ENCODE results near the gene ANAPC13.

ANAPC13 gene

GRCh38 chr3:134472831-134473230 is 13.0 kb downstream of the ANAPC13 start:
- Histone ChIP-seq H3K27ac (ENCODE audit: low read depth, low read length) (no peak overlapping the region), H3K14ac (ENCODE audit: low read length) (peak overlapping the region; percentile 46), H4K12ac (ENCODE audit: low read depth, low read length) (no peak overlapping the region), H3K79me2 (ENCODE audit: control insufficient read depth, insufficient read depth, low read length, poor library complexity) (peaks cover 3% of the 10 kb centered on the region), H3K27me3 (ENCODE audit: insufficient read depth, low read length) (no peaks in the 10 kb centered on the region), H2AK5ac (ENCODE audit: low read length) (peak overlapping the region; percentile 73), H2BK120ac (ENCODE audit: insufficient read depth, low read length, poor library complexity) (peak overlapping the region; percentile 36), H3K4me2 (ENCODE audit: low read length) (no peak overlapping the region), H3K4me1 (ENCODE audit: control insufficient read depth in 1 of 2, insufficient read depth in 2 of 2, low read length in 2 of 2) (peaks cover 6 to 22% of the 10 kb centered on the region in 2 experiments), H3K23ac (ENCODE audit: low read length) (no peak overlapping the region), H2AFZ (ENCODE audit: insufficient read depth, low read length, poor library complexity) (no peak overlapping the region), H3K18ac (ENCODE audit: low read length) (no peak overlapping the region), H3K4me3 (ENCODE audit: low read depth, low read length) (no peak overlapping the region), H3K36me3 (ENCODE audit: control insufficient read depth in 1 of 2, insufficient read depth in 2 of 2, low read length in 2 of 2) (peaks cover 0 to 2% of the 10 kb centered on the region in 2 experiments), H2BK12ac (ENCODE audit: low read length) (peak overlapping the region; percentile 23), H4K91ac (ENCODE audit: low read depth, low read length) (peak overlapping the region; percentile 39), H4K8ac (ENCODE audit: low read depth, low read length) (no peak overlapping the region), H3K79me1 (ENCODE audit: low read length) (peaks cover 18% of the 10 kb centered on the region), H2BK5ac (ENCODE audit: low read depth, low read length, poor library complexity) (no peak overlapping the region), H3K4ac (ENCODE audit: low read depth, low read length) (no peak overlapping the region), H3K9ac (ENCODE audit: low read length) (no peak overlapping the region), H3K9me3 (ENCODE audit: insufficient read depth, low read depth, low read length) (no peaks in the 10 kb centered on the region)
- DNase-seq = no peak
- no CpG with 5 or more reads among the region's 6 CpGs for WGBS (ENCODE audit: extremely low coverage, insufficient coverage, insufficient read length)

- Histone ChIP-seq H3K79me1 (ENCODE audit: low read length) (peaks cover 16% of the 10 kb centered on the region), H3K9ac (ENCODE audit: low read length) (no peak overlapping the region), H3K4me3 (ENCODE audit: low read depth, low read length) (no peak overlapping the region), H2AK5ac (ENCODE audit: low read length) (no peak overlapping the region), H2BK120ac (ENCODE audit: insufficient read depth, low read length, poor library complexity) (peak overlapping the region; percentile 1), H3K14ac (ENCODE audit: low read length) (no peak overlapping the region), H2BK5ac (ENCODE audit: low read depth, low read length, poor library complexity) (no peak overlapping the region), H2AFZ (ENCODE audit: insufficient read depth, low read length, poor library complexity) (no peak overlapping the region), H3K4ac (ENCODE audit: low read depth, low read length) (no peak overlapping the region), H3K18ac (ENCODE audit: low read length) (no peak overlapping the region), H4K8ac (ENCODE audit: low read depth, low read length) (no peak overlapping the region), H2BK12ac (ENCODE audit: low read length) (peak overlapping the region; percentile 2), H3K27ac (ENCODE audit: low read depth, low read length) (no peak overlapping the region), H3K27me3 (ENCODE audit: insufficient read depth, low read length) (no peaks in the 10 kb centered on the region), H3K4me2 (ENCODE audit: low read length) (no peak overlapping the region), H3K79me2 (ENCODE audit: control insufficient read depth, insufficient read depth, low read length, poor library complexity) (peaks cover under 1% of the 10 kb centered on the region), H4K12ac (ENCODE audit: low read depth, low read length) (no peak overlapping the region), H3K9me3 (ENCODE audit: insufficient read depth, low read depth, low read length) (no peaks in the 10 kb centered on the region), H3K4me1 (ENCODE audit: control insufficient read depth in 1 of 2, insufficient read depth in 2 of 2, low read length in 2 of 2) (peaks cover 2 to 18% of the 10 kb centered on the region in 2 experiments), H3K36me3 (ENCODE audit: control insufficient read depth in 1 of 2, insufficient read depth in 2 of 2, low read length in 2 of 2) (peaks cover 0 to 2% of the 10 kb centered on the region in 2 experiments), H4K91ac (ENCODE audit: low read depth, low read length) (peak overlapping the region; percentile 12), H3K23ac (ENCODE audit: low read length) (no peak overlapping the region)
- no peak for DNase-seq
- WGBS (ENCODE audit: extremely low coverage, insufficient coverage, insufficient read length) = no CpG with 5 or more reads among the region's 8 CpGs
Measured at GRCh38 chr3:134471521-134472193, 14.1 kb downstream of the ANAPC13 start.

- Histone ChIP-seq H2AFZ (ENCODE audit: insufficient read depth, low read length, poor library complexity) (no peak overlapping the region), H4K8ac (ENCODE audit: low read depth, low read length) (no peak overlapping the region), H3K27me3 (ENCODE audit: insufficient read depth, low read length) (no peaks in the 10 kb centered on the region), H3K79me2 (ENCODE audit: control insufficient read depth, insufficient read depth, low read length, poor library complexity) (peaks cover 2% of the 10 kb centered on the region), H3K18ac (ENCODE audit: low read length) (no peak overlapping the region), H3K9ac (ENCODE audit: low read length) (no peak overlapping the region), H3K36me3 (ENCODE audit: control insufficient read depth in 1 of 2, insufficient read depth in 2 of 2, low read length in 2 of 2) (peaks cover 0 to 2% of the 10 kb centered on the region in 2 experiments), H3K79me1 (ENCODE audit: low read length) (peaks cover 17% of the 10 kb centered on the region), H2BK5ac (ENCODE audit: low read depth, low read length, poor library complexity) (no peak overlapping the region), H3K9me3 (ENCODE audit: insufficient read depth, low read depth, low read length) (no peaks in the 10 kb centered on the region), H3K27ac (ENCODE audit: low read depth, low read length) (no peak overlapping the region), H3K4me1 (ENCODE audit: control insufficient read depth in 1 of 2, insufficient read depth in 2 of 2, low read length in 2 of 2) (peaks cover 11 to 15% of the 10 kb centered on the region in 2 experiments), H2BK12ac (ENCODE audit: low read length) (no peak overlapping the region), H3K23ac (ENCODE audit: low read length) (no peak overlapping the region), H3K4me3 (ENCODE audit: low read depth, low read length) (no peak overlapping the region), H4K12ac (ENCODE audit: low read depth, low read length) (no peak overlapping the region), H2AK5ac (ENCODE audit: low read length) (no peak overlapping the region), H3K4me2 (ENCODE audit: low read length) (no peak overlapping the region), H2BK120ac (ENCODE audit: insufficient read depth, low read length, poor library complexity) (no peak overlapping the region), H4K91ac (ENCODE audit: low read depth, low read length) (no peak overlapping the region), H3K4ac (ENCODE audit: low read depth, low read length) (no peak overlapping the region), H3K14ac (ENCODE audit: low read length) (no peak overlapping the region)
- no peak for DNase-seq
- no CpG with 5 or more reads among the region's 4 CpGs for WGBS (ENCODE audit: extremely low coverage, insufficient coverage, insufficient read length)
Measured at GRCh38 chr3:134468519-134468918, 17.3 kb downstream of the ANAPC13 start.

- Histone ChIP-seq H3K9me3 (ENCODE audit: insufficient read depth, low read depth, low read length) (no peaks in the 10 kb centered on the region), H3K14ac (ENCODE audit: low read length) (no peak overlapping the region), H4K91ac (ENCODE audit: low read depth, low read length) (no peak overlapping the region), H3K23ac (ENCODE audit: low read length) (no peak overlapping the region), H4K8ac (ENCODE audit: low read depth, low read length) (no peak overlapping the region), H3K4me3 (ENCODE audit: low read depth, low read length) (no peak overlapping the region), H2BK12ac (ENCODE audit: low read length) (no peak overlapping the region), H3K4me2 (ENCODE audit: low read length) (no peak overlapping the region), H3K4ac (ENCODE audit: low read depth, low read length) (no peak overlapping the region), H4K12ac (ENCODE audit: low read depth, low read length) (no peak overlapping the region), H2AFZ (ENCODE audit: insufficient read depth, low read length, poor library complexity) (no peak overlapping the region), H3K27me3 (ENCODE audit: insufficient read depth, low read length) (no peaks in the 10 kb centered on the region), H3K4me1 (ENCODE audit: control insufficient read depth in 1 of 2, insufficient read depth in 2 of 2, low read length in 2 of 2) (peaks cover 17 to 20% of the 10 kb centered on the region in 2 experiments), H3K9ac (ENCODE audit: low read length) (no peak overlapping the region), H2BK5ac (ENCODE audit: low read depth, low read length, poor library complexity) (no peak overlapping the region), H2AK5ac (ENCODE audit: low read length) (no peak overlapping the region), H3K18ac (ENCODE audit: low read length) (no peak overlapping the region), H3K79me2 (ENCODE audit: control insufficient read depth, insufficient read depth, low read length, poor library complexity) (peaks cover 2% of the 10 kb centered on the region), H2BK120ac (ENCODE audit: insufficient read depth, low read length, poor library complexity) (no peak overlapping the region), H3K79me1 (ENCODE audit: low read length) (peaks cover 20% of the 10 kb centered on the region), H3K36me3 (ENCODE audit: control insufficient read depth in 1 of 2, insufficient read depth in 2 of 2, low read length in 2 of 2) (no peaks in the 10 kb centered on the region), H3K27ac (ENCODE audit: low read depth, low read length) (no peak overlapping the region)
- no CpG with 5 or more reads among the region's 1 CpG for WGBS (ENCODE audit: extremely low coverage, insufficient coverage, insufficient read length)
- DNase-seq = no peak
Measured at GRCh38 chr3:134466331-134466730, 19.5 kb downstream of the ANAPC13 start.

Data from trophoblast cell (in vitro differentiated cells and primary cell).